Ovary (tissue), 9 donors: ENCODE measurements around the gene SVIL. TPM values are rescaled to one million over a fixed set of nuclear protein-coding genes. Genes with fewer than 3 reads are reported as not detected.

Experiments used
- DNase-seq, 5 donors: peaks; one replicate each; pipeline ENCODE4 v3.0.0-alpha.2; 2019 to 2020
- H3K27ac ChIP-seq, 2 donors: fragments of 200-600 bp; one replicate each; pipeline versions ENCODE4 v1.5.1 to v1.8.0; 2019 to 2022
- H3K27me3 ChIP-seq: fragments of 200-600 bp; one replicate; pipeline ENCODE4 v1.8.0; 2022
- H3K36me3 ChIP-seq: fragments of 200-600 bp; sonication (generic); one replicate; pipeline ENCODE4 v1.5.1; 2019
- H3K4me1 ChIP-seq: one replicate; pipeline ENCODE4 v1.8.1; 2013; ENCODE audit warnings: mild to moderate bottlenecking, moderate library complexity; ENCODE audit not compliant: insufficient read depth
- H3K4me3 ChIP-seq: fragments of 200-600 bp; sonication (generic); one replicate; pipeline ENCODE4 v1.5.1; 2017
- H3K9me3 ChIP-seq, 2 donors: fragments of 200-600 bp in 1 of 2; sonication (generic) in 1 of 2; one replicate each; pipeline versions ENCODE4 v1.5.1 to v1.8.1; 2013 to 2019; ENCODE audit warnings: mild to moderate bottlenecking in 1 of 2, moderate library complexity in 1 of 2
- CTCF ChIP-seq, 3 donors: fragments of 450-650 bp in 2 of 3; fragments of 200-600 bp in 1 of 3; IDR thresholded peaks; one replicate each; pipeline versions ENCODE4 v1.5.1 to v1.8.0; 2016 to 2022; ENCODE audit warnings: antibody characterized with exemption in 3 of 3, mild to moderate bottlenecking in 1 of 3
- EP300 ChIP-seq: sonication (generic); formaldehyde crosslinking; IDR thresholded peaks from one replicate; pipeline ENCODE4 v1.6.1; 2017; ENCODE audit warnings: antibody characterized with exemption
- POLR2A ChIP-seq: fragments of 450-650 bp; IDR thresholded peaks from one replicate; pipeline ENCODE4 v1.6.1; 2017; ENCODE audit warnings: antibody characterized with exemption, mild to moderate bottlenecking, moderate library complexity
- WGBS, 3 donors: extraction: QIAGEN DNeasy Blood & Tissue Kit in 1 of 3; methylation state at CpG; one replicate each; pipeline versions ENCODE4 v1.1.5 to v1.1.7; 2013 to 2017; 5-methylcytosine and 5-hydroxymethylcytosine counted together
- intact Hi-C, 4 donors: fragments of 100-400 bp; cut with DNase I; formaldehyde crosslinking; loops; one replicate each; pipeline versions ENCODE4 v1.11.0 to v1.15.1; 2022 to 2023
- polyA plus RNA-seq, 2 donors: library from polyadenylated mRNA; stranded (reverse); fragments of 200-250 nt in 1 of 2; fragments of 350-450 nt in 1 of 2; fragmentation: Illumina TruSeq in 1 of 2; extraction: RNeasy Lipid Tissue Mini Kit (QIAGEN cat#74804) in 1 of 2; gene quantifications; one replicate each; pipeline ENCODE4 v1.2.3, GENCODE V29; 2013 to 2014
- total RNA-seq, 7 donors: library from RNA; depleted of rRNA in 2 of 7; stranded (reverse); fragments of >200 nt in 2 of 7; fragmentation: NEBNext Ultra II Directional in 3 of 7; extraction: Animal tissue kit (Norgen Biotek cat#: 25700) in 3 of 7; gene quantifications; one replicate each; pipeline versions ENCODE4 v1.1.0 to v1.2.4, GENCODE V29; 2016 to 2023
- donor health status: DM: no; HTN: no; CAD: no; lungs with moderate emphysema.
- donor health status: DM: no; HTN: no; CAD: no.
- donor health status: Bipolar disorder and iron deficiency.
- donor health status: DM: yes; HTN: yes; CAD: no.
- donor health status: DM: no; HTN: no; CAD: no.
- donor health status: DM: yes; HTN: yes; CAD: no.

Gene SVIL
- total and polyA plus RNA-seq, 9 donors, result 49.9 to 225 (median 139) TPM

- Histone ChIP-seq H3K36me3 (no peaks in the 10 kb centered on the region), H3K27me3 (no peaks in the 10 kb centered on the region), H3K9me3 (no peaks in the 10 kb centered on the region), H3K27ac (no peak overlapping the region), H3K4me1 (peaks cover 5% of the 10 kb centered on the region), H3K4me3 (no peak overlapping the region)
- intact Hi-C loops, result no loop called here
- 94 to 98% (median 95%) methylated on average over 19 of the region's 19 CpGs for WGBS, 3 donors
- no peak for TF ChIP-seq EP300
- TF ChIP-seq POLR2A, result no peak
- no peak for TF ChIP-seq CTCF (IDR thresholded peaks at IDR 0.05)
- no peak for DNase-seq
These were observed 102.4 kb downstream of the SVIL start for GRCh38 chr10:29532256-29532878.

GRCh38 chr10:29530112-29530976 is 104.4 kb downstream of the SVIL start:
- no peak for TF ChIP-seq POLR2A
- TF ChIP-seq CTCF (IDR thresholded peaks at IDR 0.05), result no peak
- no peak for TF ChIP-seq EP300
- intact Hi-C loops, result no loop called here
- no peaks in the 10 kb centered on the region for H3K27me3 ChIP-seq
- H3K9me3 ChIP-seq, result no peaks in the 10 kb centered on the region
- no peak overlapping the region for H3K27ac ChIP-seq
- no peaks in the 10 kb centered on the region for H3K36me3 ChIP-seq
- H3K4me3 ChIP-seq, result no peak overlapping the region
- WGBS, 3 donors, result 81 to 86% (median 85%) methylated on average over 9 of the region's 9 CpGs
- peaks cover 1% of the 10 kb centered on the region for H3K4me1 ChIP-seq
- no peak for DNase-seq

GRCh38 chr10:29529146-29529545 is 105.6 kb downstream of the SVIL start:
- TF ChIP-seq POLR2A (no peak), EP300 (no peak), CTCF (IDR thresholded peaks at IDR 0.05) (no peak)
- WGBS, 3 donors, result 41 to 71% (median 43%) methylated on average over 6 of the region's 6 CpGs
- no peaks in the 10 kb centered on the region for H3K36me3 ChIP-seq
- DNase-seq, result no peak
- H3K4me3 ChIP-seq, result no peak overlapping the region
- no peaks in the 10 kb centered on the region for H3K9me3 ChIP-seq
- no peaks in the 10 kb centered on the region for H3K27me3 ChIP-seq
- H3K4me1 ChIP-seq, result no peaks in the 10 kb centered on the region
- no peak overlapping the region for H3K27ac ChIP-seq
- intact Hi-C loops, result loop anchor here in 1 of 4 donors (10.0 kb wide), 1 partner anchor 206 kb away; no protein-coding TSS in a partner anchor

- Histone ChIP-seq H3K4me3 (no peak overlapping the region), H3K9me3 (no peaks in the 10 kb centered on the region), H3K27ac (no peak overlapping the region), H3K4me1 (peaks cover 1% of the 10 kb centered on the region), H3K27me3 (no peaks in the 10 kb centered on the region), H3K36me3 (no peaks in the 10 kb centered on the region)
- intact Hi-C loops, result loop anchor here in 1 of 4 donors (10.0 kb wide), 1 partner anchor 209 kb away; no protein-coding TSS in a partner anchor
- TF ChIP-seq CTCF (IDR thresholded peaks at IDR 0.05) (no peak), EP300 (no peak), POLR2A (no peak)
- DNase-seq, result no peak
- WGBS, 3 donors, result 77 to 80% (median 77%) methylated on average over 7 of the region's 7 CpGs
These were observed 109.0 kb downstream of the SVIL start for GRCh38 chr10:29525762-29526161.
